Activated CD4-positive, alpha-beta T cell treated with anti-CD3 and anti-CD28 coated beads, Interleukin-2, amount 10 ng/mL, durations not matched to agents 7 days and 5 days (primary cell): ENCODE data around the gene MAD1L1. TPM values are rescaled to one million over a fixed set of nuclear protein-coding genes. Genes with fewer than 3 reads are reported as not detected.

Experiments
- CTCF ChIA-PET: fragments of 350-600 bp; sonication (Branson Sonifier 250); formaldehyde crosslinking; loops from one replicate; lab custom pipeline; 2021; ENCODE audit warnings: antibody characterized with exemption; lab: Charles Lee
- POLR2A ChIA-PET: fragments of 350-600 bp; sonication (Branson Sonifier 250); formaldehyde crosslinking; loops from one replicate; lab custom pipeline; 2021; ENCODE audit warnings: antibody characterized with exemption; lab: Charles Lee
- DNase-seq: peaks from one replicate; pipeline ENCODE4 v3.0.0-alpha.2; 2020
- H3K27ac Mint-ChIP-seq: one replicate; pipeline ENCODE4 v1.8.0; 2021; ENCODE audit warnings: mild to moderate bottlenecking, moderate library complexity, mixed read lengths
- H3K27me3 Mint-ChIP-seq: one replicate; pipeline ENCODE4 v1.8.0; 2021; ENCODE audit warnings: mixed read lengths
- H3K36me3 Mint-ChIP-seq: one replicate; pipeline ENCODE4 v1.8.0; 2021; ENCODE audit warnings: low read depth, mixed read lengths
- H3K4me1 Mint-ChIP-seq: one replicate; pipeline ENCODE4 v1.8.0; 2021; ENCODE audit warnings: mixed read lengths
- H3K4me3 Mint-ChIP-seq: one replicate; pipeline ENCODE4 v1.8.0; 2021; ENCODE audit warnings: mild to moderate bottlenecking, moderate library complexity, mixed read lengths
- H3K9me3 Mint-ChIP-seq: one replicate; pipeline ENCODE4 v1.8.0; 2021; ENCODE audit warnings: mixed read lengths
- total RNA-seq, 2 experiments: library from RNA; stranded (reverse); gene quantifications; one replicate each; pipeline ENCODE4 v1.2.3, GENCODE V29; 2021

MAD1L1 gene
- total RNA-seq, 2 experiments from 2014 or later = 125 to 127 TPM

- Mint-ChIP-seq H3K9me3 (no peaks in the 10 kb centered on the region), H3K4me1 (peaks cover 22% of the 10 kb centered on the region), H3K27ac (no peak overlapping the region), H3K36me3 (peaks cover 12% of the 10 kb centered on the region), H3K4me3 (no peak overlapping the region), H3K27me3 (no peaks in the 10 kb centered on the region)
- CTCF ChIA-PET = no interaction called here
- no peak for DNase-seq
- POLR2A ChIA-PET = no interaction called here
Observed at GRCh38 chr7:1856888-1857441, 375.8 kb downstream of the MAD1L1 start.

GRCh38 chr7:1856161-1856887 lies 376.4 kb downstream of the MAD1L1 start:
- no peak for DNase-seq

GRCh38 chr7:1855725-1856160 lies 377.0 kb downstream of the MAD1L1 start:
- peaks cover 12% of the 10 kb centered on the region for H3K36me3 Mint-ChIP-seq
- no peaks in the 10 kb centered on the region for H3K27me3 Mint-ChIP-seq
- H3K4me3 Mint-ChIP-seq = no peak overlapping the region
- H3K9me3 Mint-ChIP-seq = no peaks in the 10 kb centered on the region
- H3K27ac Mint-ChIP-seq = peak overlapping the region; percentile 69
- DNase-seq = no peak
- CTCF ChIA-PET = interaction anchor here (0.9 kb wide), 1 partner anchor 43 kb away, joined by 3 read pairs; no protein-coding TSS in a partner anchor
- POLR2A ChIA-PET = no interaction called here
- peaks cover 22% of the 10 kb centered on the region for H3K4me1 Mint-ChIP-seq

More at GRCh38 chr7:1856161-1856887, 376.4 kb downstream of the MAD1L1 start:
- POLR2A ChIA-PET = no interaction called here
- Mint-ChIP-seq H3K4me1 (peaks cover 22% of the 10 kb centered on the region), H3K36me3 (peaks cover 12% of the 10 kb centered on the region), H3K27me3 (no peaks in the 10 kb centered on the region), H3K27ac (no peak overlapping the region), H3K9me3 (no peaks in the 10 kb centered on the region), H3K4me3 (no peak overlapping the region)
- CTCF ChIA-PET = interaction anchor here (0.9 kb wide), 1 partner anchor 43 kb away, joined by 3 read pairs; no protein-coding TSS in a partner anchor

- H3K9me3 Mint-ChIP-seq = no peaks in the 10 kb centered on the region
- no peaks in the 10 kb centered on the region for H3K27me3 Mint-ChIP-seq
- POLR2A ChIA-PET = no interaction called here
- CTCF ChIA-PET = interaction anchor here (0.5 to 0.6 kb wide), 3 partner anchors 286 to 489 kb away, joined by 3 to 4 read pairs (median 3); no protein-coding TSS in a partner anchor
- peak overlapping the region; percentile 69 for H3K27ac Mint-ChIP-seq
- H3K4me3 Mint-ChIP-seq = no peak overlapping the region
- H3K36me3 Mint-ChIP-seq = peaks cover 12% of the 10 kb centered on the region
- H3K4me1 Mint-ChIP-seq = peaks cover 22% of the 10 kb centered on the region
- DNase-seq = no peak
Observed at GRCh38 chr7:1854866-1855724, 377.6 kb downstream of the MAD1L1 start.

- ChIA-PET POLR2A (no interaction called here), CTCF (interaction anchor here (0.5 to 0.6 kb wide), 3 partner anchors 285 to 489 kb away, joined by 3 to 4 read pairs (median 3); no protein-coding TSS in a partner anchor)
- H3K27me3 Mint-ChIP-seq = no peaks in the 10 kb centered on the region
- peak; percentile 40 for DNase-seq
- H3K27ac Mint-ChIP-seq = peak overlapping the region; percentile 78
- H3K4me1 Mint-ChIP-seq = peaks cover 22% of the 10 kb centered on the region
- no peak overlapping the region for H3K4me3 Mint-ChIP-seq
- no peaks in the 10 kb centered on the region for H3K9me3 Mint-ChIP-seq
- peaks cover 12% of the 10 kb centered on the region for H3K36me3 Mint-ChIP-seq
Observed at GRCh38 chr7:1853986-1854865, 378.5 kb downstream of the MAD1L1 start.

- H3K36me3 Mint-ChIP-seq = peaks cover 12% of the 10 kb centered on the region
- H3K9me3 Mint-ChIP-seq = no peaks in the 10 kb centered on the region
- H3K4me1 Mint-ChIP-seq = peaks cover 22% of the 10 kb centered on the region
- no peak for DNase-seq
- POLR2A ChIA-PET = no interaction called here
- CTCF ChIA-PET = no interaction called here
- no peak overlapping the region for H3K4me3 Mint-ChIP-seq
- H3K27me3 Mint-ChIP-seq = no peaks in the 10 kb centered on the region
- no peak overlapping the region for H3K27ac Mint-ChIP-seq
Observed at GRCh38 chr7:1853431-1853985, 379.2 kb downstream of the MAD1L1 start.

GRCh38 chr7:1852517-1853430 lies 380.0 kb downstream of the MAD1L1 start:
- peaks cover 12% of the 10 kb centered on the region for H3K36me3 Mint-ChIP-seq
- no peak overlapping the region for H3K4me3 Mint-ChIP-seq
- CTCF ChIA-PET = no interaction called here
- no peak for DNase-seq
- H3K27ac Mint-ChIP-seq = no peak overlapping the region
- no peaks in the 10 kb centered on the region for H3K9me3 Mint-ChIP-seq
- H3K27me3 Mint-ChIP-seq = no peaks in the 10 kb centered on the region
- POLR2A ChIA-PET = no interaction called here
- H3K4me1 Mint-ChIP-seq = peaks cover 22% of the 10 kb centered on the region

GRCh38 chr7:1851721-1852516 lies 380.8 kb downstream of the MAD1L1 start:
- no peaks in the 10 kb centered on the region for H3K27me3 Mint-ChIP-seq
- no peaks in the 10 kb centered on the region for H3K9me3 Mint-ChIP-seq
- H3K4me3 Mint-ChIP-seq = no peak overlapping the region
- ChIA-PET CTCF (no interaction called here), POLR2A (no interaction called here)
- no peak for DNase-seq
- H3K27ac Mint-ChIP-seq = no peak overlapping the region
- H3K36me3 Mint-ChIP-seq = peaks cover 12% of the 10 kb centered on the region
- peaks cover 22% of the 10 kb centered on the region for H3K4me1 Mint-ChIP-seq

- peaks cover 12% of the 10 kb centered on the region for H3K36me3 Mint-ChIP-seq
- ChIA-PET CTCF (no interaction called here), POLR2A (no interaction called here)
- no peaks in the 10 kb centered on the region for H3K9me3 Mint-ChIP-seq
- no peaks in the 10 kb centered on the region for H3K27me3 Mint-ChIP-seq
- H3K27ac Mint-ChIP-seq = no peak overlapping the region
- DNase-seq = no peak
- H3K4me3 Mint-ChIP-seq = no peak overlapping the region
- H3K4me1 Mint-ChIP-seq = peaks cover 22% of the 10 kb centered on the region
Observed at GRCh38 chr7:1850976-1851571, 381.7 kb downstream of the MAD1L1 start.
